Upper lobe of left lung (tissue), 4 donors: ENCODE measurements around the gene PRR14.

Experiments
- CTCF ChIP-seq, 6 experiments: fragments of 450-650 bp in 4 of 6; fragments of 200-600 bp in 2 of 6; sonication (generic) in 2 of 6; IDR thresholded peaks; one replicate each; pipeline ENCODE4 v1.5.1; 2016 to 2019; ENCODE audit warnings: antibody characterized with exemption in 6 of 6
- EP300 ChIP-seq, 4 donors: sonication (generic); formaldehyde crosslinking; IDR thresholded peaks; one replicate each; pipeline ENCODE4 v1.5.1; 2017; ENCODE audit warnings: antibody characterized with exemption in 4 of 4, control low read depth in 2 of 4
- POLR2A ChIP-seq, 4 donors: fragments of 450-650 bp; IDR thresholded peaks; one replicate each; pipeline ENCODE4 v1.5.1; 2016 to 2017; ENCODE audit warnings: antibody characterized with exemption in 4 of 4, mild to moderate bottlenecking in 2 of 4
- POLR2AphosphoS5 ChIP-seq, 2 donors: sonication (generic); formaldehyde crosslinking; IDR thresholded peaks; one replicate each; pipeline ENCODE4 v1.5.1; 2017; ENCODE audit warnings: antibody characterized with exemption in 2 of 2

DNA sequence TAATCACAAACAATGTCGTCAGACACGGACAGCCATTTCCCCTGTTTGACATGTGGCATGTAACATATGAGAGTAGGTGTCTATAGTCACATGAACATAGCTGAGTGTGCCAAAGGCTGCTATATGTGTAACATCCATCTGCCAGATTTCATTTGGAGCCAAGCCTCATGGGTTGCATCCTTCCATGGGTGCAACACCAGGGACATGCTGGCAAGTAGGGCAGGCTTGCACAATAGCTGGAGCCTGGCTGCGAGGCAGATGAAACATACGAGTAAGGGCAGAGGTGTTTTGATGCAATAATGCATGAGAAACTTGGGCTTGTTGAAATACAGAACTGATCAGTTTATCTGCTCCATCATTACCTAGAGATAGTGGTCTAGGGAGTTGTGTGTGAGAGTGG lies 31.6 kb upstream of the PRR14 start:
- no peak for TF ChIP-seq EP300 (IDR thresholded peaks at IDR 0.05)
- no peak for TF ChIP-seq CTCF (IDR thresholded peaks at IDR 0.05)
- TF ChIP-seq POLR2A (IDR thresholded peaks at IDR 0.05): no peak
- TF ChIP-seq POLR2AphosphoS5 (IDR thresholded peaks at IDR 0.05): no peak
